HEK293 (cell line): Measurements from ENCODE around the gene CAP2.
A peak's percentile ranks its signal among the peaks of the same experiment; 100 is the strongest.

Experiments used
- CTCF ChIP-seq: fragments of 450-650 bp; formaldehyde crosslinking; IDR thresholded peaks from 2 replicates; pipeline ENCODE4 v1.5.1; 2016; ENCODE audit warnings: missing biosample characterization, missing genetic modification characterization
- HOXA7 ChIP-seq: sonication (generic); formaldehyde crosslinking; IDR thresholded peaks from 2 replicates; pipeline ENCODE4 v1.8.1; 2022; ENCODE audit warnings: missing genetic modification reagents, borderline replicate concordance
- INSM2 ChIP-seq: fragments of 450-650 bp; formaldehyde crosslinking; IDR thresholded peaks from 2 replicates; pipeline ENCODE4 v1.5.1; 2016; ENCODE audit warnings: missing biosample characterization, missing genetic modification characterization
- KLF9 ChIP-seq: fragments of 450-650 bp; formaldehyde crosslinking; IDR thresholded peaks from 2 replicates; pipeline ENCODE4 v1.5.1; 2016; ENCODE audit warnings: missing biosample characterization, missing genetic modification characterization, low read depth
- SCRT2 ChIP-seq: fragments of 450-650 bp; formaldehyde crosslinking; IDR thresholded peaks from 2 replicates; pipeline ENCODE4 v1.5.1; 2016; ENCODE audit warnings: missing biosample characterization, missing genetic modification characterization
- SETDB1 ChIP-seq: IDR thresholded peaks from one replicate; pipeline ENCODE4 v1.6.1; 2017; ENCODE audit warnings: mild to moderate bottlenecking, low read length, moderate library complexity, mixed read lengths; ENCODE audit not compliant: insufficient read length
- TSHZ1 ChIP-seq: fragments of 450-650 bp; formaldehyde crosslinking; IDR thresholded peaks from 2 replicates; pipeline ENCODE4 v1.5.1; 2016; ENCODE audit warnings: missing biosample characterization, missing genetic modification characterization, borderline replicate concordance
- ZBTB44 ChIP-seq: fragments of 450-650 bp; IDR thresholded peaks from 2 replicates; pipeline ENCODE4 v1.5.1; 2018; ENCODE audit warnings: missing biosample characterization, mild to moderate bottlenecking, missing genetic modification characterization
- ZBTB49 ChIP-seq: fragments of 450-650 bp; formaldehyde crosslinking; IDR thresholded peaks from 2 replicates; pipeline ENCODE4 v1.5.1; 2016; ENCODE audit warnings: missing biosample characterization, missing genetic modification characterization, low read depth
- ZNF146 ChIP-seq: fragments of 450-650 bp; formaldehyde crosslinking; IDR thresholded peaks from 2 replicates; pipeline ENCODE4 v1.5.1; 2016; ENCODE audit warnings: missing biosample characterization, missing genetic modification characterization
- ZNF16 ChIP-seq: fragments of 450-650 bp; formaldehyde crosslinking; IDR thresholded peaks from 2 replicates; pipeline ENCODE4 v1.5.1; 2016; ENCODE audit warnings: low read depth, missing biosample characterization, missing genetic modification characterization
- ZNF18 ChIP-seq: fragments of 450-650 bp; formaldehyde crosslinking; IDR thresholded peaks from 2 replicates; pipeline ENCODE4 v1.5.1; 2016; ENCODE audit warnings: missing biosample characterization, missing genetic modification characterization
- ZNF184 ChIP-seq: fragments of 450-650 bp; IDR thresholded peaks from 2 replicates; pipeline ENCODE4 v1.5.1; 2018; ENCODE audit warnings: missing biosample characterization, mild to moderate bottlenecking, missing genetic modification characterization
- ZNF341 ChIP-seq: fragments of 450-650 bp; formaldehyde crosslinking; IDR thresholded peaks from 2 replicates; pipeline ENCODE4; 2016; ENCODE audit warnings: low read depth, missing biosample characterization, missing genetic modification characterization
- ZNF350 ChIP-seq: fragments of 450-650 bp; formaldehyde crosslinking; IDR thresholded peaks from 2 replicates; pipeline ENCODE4 v1.5.0; 2017; ENCODE audit warnings: missing biosample characterization, mild to moderate bottlenecking, missing genetic modification characterization
- ZNF433 ChIP-seq: fragments of 450-650 bp; formaldehyde crosslinking; IDR thresholded peaks from 2 replicates; pipeline ENCODE4 v1.5.1; 2016; ENCODE audit warnings: missing biosample characterization, missing genetic modification characterization, low read depth
- ZNF514 ChIP-seq: fragments of 450-650 bp; formaldehyde crosslinking; IDR thresholded peaks from 2 replicates; pipeline ENCODE4 v1.5.1; 2016; ENCODE audit warnings: missing biosample characterization, missing genetic modification characterization
- ZNF530 ChIP-seq: fragments of 450-650 bp; formaldehyde crosslinking; IDR thresholded peaks from 2 replicates; pipeline ENCODE4 v1.5.1; 2016; ENCODE audit warnings: low read depth, missing biosample characterization, missing genetic modification characterization
- ZNF555 ChIP-seq: fragments of 450-650 bp; formaldehyde crosslinking; conservative IDR thresholded peaks from 2 replicates; pipeline ENCODE4 v1.5.1; 2017; ENCODE audit warnings: missing biosample characterization, mild to moderate bottlenecking, missing genetic modification characterization, inconsistent platforms
- ZNF600 ChIP-seq: fragments of 450-650 bp; formaldehyde crosslinking; IDR thresholded peaks from 2 replicates; pipeline ENCODE4 v1.5.1; 2016; ENCODE audit warnings: missing biosample characterization, missing genetic modification characterization
- ZNF626 ChIP-seq: fragments of 450-650 bp; sonication (Bioruptor Pico); formaldehyde crosslinking; IDR thresholded peaks from 2 replicates; pipeline ENCODE4 v1.5.1; 2018; ENCODE audit warnings: missing biosample characterization, missing genetic modification characterization, inconsistent platforms
- ZNF654 ChIP-seq: fragments of 450-650 bp; formaldehyde crosslinking; IDR thresholded peaks from 2 replicates; pipeline ENCODE4 v1.5.1; 2016; ENCODE audit warnings: low read depth, missing biosample characterization, missing genetic modification characterization
- ZNF658 ChIP-seq: fragments of 450-650 bp; formaldehyde crosslinking; IDR thresholded peaks from 2 replicates; pipeline ENCODE4; 2016; ENCODE audit warnings: missing biosample characterization, missing genetic modification characterization
- ZNF704 ChIP-seq: fragments of 450-650 bp; formaldehyde crosslinking; IDR thresholded peaks from 2 replicates; pipeline ENCODE4 v1.5.1; 2016; ENCODE audit warnings: missing biosample characterization, missing genetic modification characterization
- ZNF837 ChIP-seq: fragments of 450-650 bp; formaldehyde crosslinking; IDR thresholded peaks from 2 replicates; pipeline ENCODE4 v1.5.1; 2016; ENCODE audit warnings: missing biosample characterization, missing genetic modification characterization
- ZNF843 ChIP-seq: fragments of 450-650 bp; formaldehyde crosslinking; IDR thresholded peaks from 2 replicates; pipeline ENCODE4 v1.5.1; 2016; ENCODE audit warnings: missing biosample characterization, missing genetic modification characterization

The CAP2 gene

GRCh38 chr6:17431581-17431980, 38.2 kb downstream of the CAP2 start (continued):
- TF ChIP-seq TSHZ1 (peak; percentile 60; the same call in 1 of the 2 replicates), ZNF514 (tag by site-specific recombination) (no peak), ZNF433 (tag by site-specific recombination) (no peak), ZNF18 (tag by site-specific recombination) (no peak), SETDB1 (no peak), ZNF600 (0 out of 2 replicates have a peak, but pooled peaks have one; percentile 36), SCRT2 (tag by site-specific recombination) (no peak), ZNF341 (no peak), ZNF530 (no peak), ZNF555 (tag by site-specific recombination) (no peak), ZNF146 (tag by site-specific recombination) (no peak), HOXA7 (CRISPR knock-in tag) (no peak), ZNF626 (tag by site-specific recombination) (no peak), ZNF16 (tag by site-specific recombination) (no peak), ZNF704 (tag by site-specific recombination) (no peak), ZNF184 (tag by site-specific recombination) (peak; percentile 80; the same call in 1 of the 2 replicates), KLF9 (tag by site-specific recombination) (no peak), ZNF658 (tag by site-specific recombination) (no peak), ZNF654 (tag by site-specific recombination) (no peak), CTCF (tag by site-specific recombination) (no peak), ZBTB49 (no peak), ZNF350 (tag by site-specific recombination) (no peak), ZBTB44 (tag by site-specific recombination) (no peak), ZNF843 (tag by site-specific recombination) (no peak), ZNF837 (no peak), INSM2 (tag by site-specific recombination) (0 out of 2 replicates have a peak, but pooled peaks have one; percentile 51)
